HL-60 (cell line): ENCODE data around the gene SHC2.

Experiments used
- DNase-seq, 2 experiments: peaks; one replicate each; pipeline ENCODE4 v3.0.0-alpha.2; 2010 to 2020; ENCODE audit warnings: low read depth in 1 of 2, low spot score in 1 of 2
- H3K27ac ChIP-seq: fragments of 250-450 bp; sonication (Bioruptor Pico); replicated peaks from 2 replicates; pipeline ENCODE4 v1.5.1; 2020; ENCODE audit warnings: mild to moderate bottlenecking, moderate library complexity
- H3K27me3 ChIP-seq: fragments of 250-450 bp; sonication (Bioruptor Pico); 2 replicates; pipeline ENCODE4 v1.5.1; 2021; ENCODE audit warnings: mild to moderate bottlenecking, moderate library complexity; ENCODE audit not compliant: insufficient read depth, poor library complexity, severe bottlenecking
- H3K4me3 ChIP-seq: replicated peaks from 2 replicates; pipeline ENCODE4 v1.5.1; 2011; ENCODE audit warnings: mild to moderate bottlenecking, control low read depth, low read length; ENCODE audit not compliant: insufficient read depth
- CTCF ChIP-seq: IDR thresholded peaks from one replicate; pipeline ENCODE4 v1.5.1; 2011; ENCODE audit warnings: low read length, control low read depth, inconsistent platforms; ENCODE audit not compliant: insufficient read depth
- GABPA ChIP-seq: IDR thresholded peaks from 2 replicates; pipeline ENCODE4 v1.6.1; 2012; ENCODE audit warnings: low read depth
- POLR2AphosphoS5 ChIP-seq: IDR thresholded peaks from 2 replicates; pipeline ENCODE4 v1.6.1; 2012; ENCODE audit warnings: low read depth
- REST ChIP-seq: IDR thresholded peaks from 2 replicates; pipeline ENCODE4 v1.6.1; 2012; ENCODE audit warnings: low read depth; ENCODE audit not compliant: insufficient replicate concordance
- SPI1 ChIP-seq: IDR thresholded peaks from 2 replicates; pipeline ENCODE4 v1.6.1; 2012; ENCODE audit warnings: low read depth, mild to moderate bottlenecking, borderline replicate concordance

The SHC2 gene

GRCh38 chr19:366951-367350, 93.9 kb downstream of the SHC2 start:
- Histone ChIP-seq H3K27ac (no peak overlapping the region), H3K27me3 (no peaks in the 10 kb centered on the region), H3K4me3 (no peak overlapping the region)
- no peak for TF ChIP-seq GABPA
- no peak for TF ChIP-seq SPI1
- no peak for TF ChIP-seq POLR2AphosphoS5
- TF ChIP-seq CTCF: no peak
- TF ChIP-seq REST: no peak
- DNase-seq: no peak
